H1 (cell line): ENCODE measurements around the gene VASN. TPM values are rescaled to one million over a fixed set of nuclear protein-coding genes. Genes with fewer than 3 reads are reported as not detected.

ENCODE experiments used
- CTCF ChIA-PET: fragments of 300-600 bp; sonication (Branson Sonifier 250); formaldehyde crosslinking; loops from one replicate; lab custom pipeline; 2021; ENCODE audit not compliant: partially characterized antibody; lab: Charles Lee
- POLR2A ChIA-PET: fragments of 300-600 bp; sonication (Branson Sonifier 250); formaldehyde crosslinking; loops from one replicate; lab custom pipeline; 2021; ENCODE audit warnings: inconsistent platforms; ENCODE audit not compliant: partially characterized antibody; lab: Charles Lee
- DNase-seq, 2 experiments: peaks; one replicate each; pipeline versions ENCODE4 v3.0.0 to v3.0.0-alpha.2; 2010 to 2022; ENCODE audit warnings: low spot score in 2 of 2, low read depth in 1 of 2, mixed read lengths in 1 of 2
- FAIRE-seq: peaks from 2 replicates; lab custom pipeline; 2011; peaks lifted over from hg19 to GRCh38; lab: Jason Lieb, UNC
- H2AFZ ChIP-seq: 2 replicates; pipeline ENCODE4 v1.8.1; 2012; ENCODE audit warnings: low read length, inconsistent platforms
- H2AK5ac ChIP-seq: 2 replicates; pipeline ENCODE4 v1.6.1; 2013; ENCODE audit warnings: low read depth, low read length
- H2BK120ac ChIP-seq: replicated peaks from 2 replicates; pipeline ENCODE3; 2013; ENCODE audit warnings: low read depth, low read length, inconsistent platforms
- H2BK12ac ChIP-seq: 2 replicates; pipeline ENCODE4 v1.6.1; 2013; ENCODE audit warnings: low read depth, low read length
- H2BK15ac ChIP-seq: 2 replicates; pipeline ENCODE4 v1.6.1; 2013; ENCODE audit warnings: low read length
- H2BK20ac ChIP-seq: 2 replicates; pipeline ENCODE4 v1.6.1; 2013; ENCODE audit warnings: low read length
- H2BK5ac ChIP-seq: 2 replicates; pipeline ENCODE4 v1.6.1; 2013; ENCODE audit warnings: low read depth, low read length
- H3K14ac ChIP-seq: 2 replicates; pipeline ENCODE4 v1.6.1; 2013; ENCODE audit warnings: inconsistent platforms; ENCODE audit not compliant: insufficient read length
- H3K18ac ChIP-seq: 2 replicates; pipeline ENCODE4 v1.6.1; 2013; ENCODE audit warnings: low read length; ENCODE audit errors: extremely low read depth
- H3K23ac ChIP-seq: 2 replicates; pipeline ENCODE4 v1.6.1; 2013; ENCODE audit warnings: inconsistent platforms; ENCODE audit not compliant: insufficient read length
- H3K23me2 ChIP-seq: 2 replicates; pipeline ENCODE4 v1.6.1; 2013; ENCODE audit warnings: low read depth, low read length
- H3K27ac ChIP-seq: 2 replicates; pipeline ENCODE4 v1.6.1; 2011; ENCODE audit warnings: low read depth, low read length, inconsistent platforms
- H3K27me3 ChIP-seq, 4 experiments: replicated peaks in 1 of 4; 1 replicate in 1 of 4; 2 replicates in 3 of 4; pipeline versions ENCODE4 v1.6.1 to v1.8.1; 2011 to 2013; ENCODE audit warnings: low read length in 3 of 4, mild to moderate bottlenecking in 3 of 4, inconsistent platforms in 2 of 4, mixed read lengths in 2 of 4, moderate library complexity in 1 of 4; ENCODE audit not compliant: control insufficient read depth in 3 of 4, insufficient read depth in 3 of 4; ENCODE audit errors: extremely low read depth in 1 of 4
- H3K36me3 ChIP-seq, 4 experiments: 2 replicates each; pipeline versions ENCODE4 v1.6.1 to v1.8.1; 2011 to 2013; ENCODE audit warnings: mild to moderate bottlenecking in 4 of 4, low read length in 3 of 4, moderate library complexity in 2 of 4, control low read depth in 1 of 4, inconsistent platforms in 1 of 4; ENCODE audit not compliant: insufficient read depth in 4 of 4, control insufficient read depth in 2 of 4
- H3K4ac ChIP-seq: replicated peaks from 2 replicates; pipeline ENCODE3; 2013; ENCODE audit warnings: low read length, low read depth, mixed read lengths, inconsistent platforms; ENCODE audit not compliant: insufficient read length
- H3K4me1 ChIP-seq, 4 experiments: replicated peaks in 1 of 4; 1 replicate in 1 of 4; 2 replicates in 3 of 4; pipeline versions ENCODE4 v1.6.1 to v1.8.1; 2011 to 2013; ENCODE audit warnings: low read length in 3 of 4, inconsistent platforms in 2 of 4, mixed read lengths in 1 of 4; ENCODE audit not compliant: insufficient read depth in 4 of 4, control insufficient read depth in 3 of 4
- H3K4me2 ChIP-seq, 2 experiments: 2 replicates each; pipeline versions ENCODE4 v1.6.1 to v1.8.1; 2011 to 2013; ENCODE audit warnings: low read depth in 2 of 2, low read length in 2 of 2, control low read depth in 1 of 2, inconsistent platforms in 1 of 2, mild to moderate bottlenecking in 1 of 2; ENCODE audit not compliant: insufficient read depth in 1 of 2
- H3K4me3 ChIP-seq, 4 experiments: fragments of 200-600, 300-600 bp in 1 of 4; sonication (generic), shearing (Covaris generic), sonication (Bioruptor Twin) in 1 of 4; 2 replicates each; pipeline versions ENCODE4 v1.5.1 to v1.8.1; 2011 to 2016; ENCODE audit warnings: low read length in 4 of 4, low read depth in 3 of 4, control low read depth in 2 of 4, inconsistent platforms in 2 of 4, mild to moderate bottlenecking in 2 of 4, mixed read lengths in 1 of 4, moderate library complexity in 1 of 4; ENCODE audit not compliant: insufficient read depth in 2 of 4; ENCODE audit errors: extremely low read depth in 1 of 4
- H3K56ac ChIP-seq: replicated peaks from 2 replicates; pipeline ENCODE3; 2013; ENCODE audit warnings: low read depth, mild to moderate bottlenecking, mixed read lengths, low read length, inconsistent platforms; ENCODE audit not compliant: insufficient read length
- H3K79me1 ChIP-seq: 2 replicates; pipeline ENCODE4 v1.6.1; 2013; ENCODE audit warnings: low read depth, low read length, control low read depth
- H3K79me2 ChIP-seq, 2 experiments: 2 replicates each; pipeline versions ENCODE4 v1.6.1 to v1.8.1; 2012 to 2013; ENCODE audit warnings: low read length in 2 of 2, mild to moderate bottlenecking in 2 of 2, inconsistent platforms in 1 of 2; ENCODE audit not compliant: insufficient read depth in 2 of 2, control insufficient read depth in 1 of 2
- H3K9ac ChIP-seq, 4 experiments: replicated peaks in 1 of 4; 1 replicate in 1 of 4; 2 replicates in 3 of 4; pipeline versions ENCODE4 v1.6.1 to v1.8.1; 2011 to 2013; ENCODE audit warnings: low read depth in 3 of 4, low read length in 3 of 4, control low read depth in 2 of 4, mild to moderate bottlenecking in 2 of 4, moderate library complexity in 2 of 4, inconsistent platforms in 1 of 4; ENCODE audit errors: extremely low read depth in 1 of 4
- H3K9me3 ChIP-seq, 2 experiments: 2 replicates each; pipeline versions ENCODE4 v1.6.1 to v1.8.1; 2012 to 2013; ENCODE audit warnings: mild to moderate bottlenecking in 2 of 2, moderate library complexity in 2 of 2, control low read depth in 1 of 2, inconsistent platforms in 1 of 2, low read depth in 1 of 2, low read length in 1 of 2, mixed read lengths in 1 of 2; ENCODE audit not compliant: insufficient read depth in 2 of 2
- H4K20me1 ChIP-seq, 2 experiments: replicated peaks in 1 of 2; 2 replicates each; pipeline versions ENCODE3 to v1.8.1; 2011 to 2013; ENCODE audit warnings: inconsistent platforms in 2 of 2, low read length in 2 of 2, mild to moderate bottlenecking in 1 of 2; ENCODE audit not compliant: insufficient read depth in 2 of 2, control insufficient read depth in 1 of 2
- H4K5ac ChIP-seq: 2 replicates; pipeline ENCODE4 v1.6.1; 2013; ENCODE audit warnings: low read length, low read depth, mixed read lengths, inconsistent platforms; ENCODE audit not compliant: insufficient read length
- H4K8ac ChIP-seq: 2 replicates; pipeline ENCODE4 v1.8.0; 2013; ENCODE audit warnings: mild to moderate bottlenecking, moderate library complexity, low read length, inconsistent platforms; ENCODE audit not compliant: insufficient read depth; ENCODE audit errors: extremely low read depth
- H4K91ac ChIP-seq: replicated peaks from 2 replicates; pipeline ENCODE3; 2013; ENCODE audit warnings: low read length, mixed read lengths, inconsistent platforms; ENCODE audit not compliant: insufficient read length
- CBX5 ChIP-seq: fragments of 300-800, 300-1000 bp; sonication (generic); IDR thresholded peaks from 2 replicates; pipeline ENCODE4 v1.7.1; 2016; ENCODE audit warnings: antibody characterized with exemption, low read length, low read depth
- EGR1 ChIP-seq: IDR thresholded peaks from 2 replicates; pipeline ENCODE4 v1.6.1; 2011; ENCODE audit warnings: low read depth, low read length, borderline replicate concordance
- EZH2 ChIP-seq: fragments of 200-600 bp; sonication (generic); IDR thresholded peaks from 2 replicates; pipeline ENCODE4 v1.7.1; 2012; ENCODE audit warnings: low read depth, mild to moderate bottlenecking, moderate library complexity, low read length, inconsistent platforms; ENCODE audit not compliant: severe bottlenecking
- FOSL1 ChIP-seq: IDR thresholded peaks from 2 replicates; pipeline ENCODE4 v1.6.1; 2011; ENCODE audit warnings: mild to moderate bottlenecking, low read depth, low read length, moderate library complexity; ENCODE audit not compliant: insufficient read depth
- HDAC6 ChIP-seq: IDR thresholded peaks from one replicate; pipeline ENCODE4 v1.7.1; 2012; ENCODE audit warnings: low read depth, mild to moderate bottlenecking, inconsistent platforms, low read length, moderate library complexity
- NRF1 ChIP-seq: IDR thresholded peaks from 2 replicates; pipeline ENCODE4 v1.6.1; 2011; ENCODE audit warnings: mild to moderate bottlenecking, low read depth, low read length, improper control_type of control experiment
- POLR2AphosphoS5 ChIP-seq: IDR thresholded peaks from 2 replicates; pipeline ENCODE4 v1.6.1; 2011; ENCODE audit warnings: low read depth, low read length
- SIRT6 ChIP-seq: IDR thresholded peaks from one replicate; pipeline ENCODE4 v1.7.1; 2012; ENCODE audit warnings: low read length, inconsistent platforms
- TCF12 ChIP-seq: IDR thresholded peaks from 2 replicates; pipeline ENCODE4 v1.6.1; 2011; ENCODE audit warnings: low read depth, mild to moderate bottlenecking, low read length
- ZNF274 ChIP-seq: IDR thresholded peaks from 2 replicates; pipeline ENCODE4 v1.7.0; 2012; ENCODE audit warnings: low read length, borderline replicate concordance; ENCODE audit errors: extremely low read depth
- WGBS, 2 experiments: shearing (Covaris generic) in 1 of 2; methylation state at CpG; one replicate each; pipeline versions ENCODE4 v1.1.6 to v1.1.7; 2013 to 2015; ENCODE audit warnings: low lambda C conversion rate in 2 of 2, mixed read lengths in 2 of 2, inconsistent platforms in 1 of 2, low coverage in 1 of 2, missing lambda C conversion rate in 1 of 2; ENCODE audit not compliant: insufficient replicate concordance in 2 of 2, insufficient coverage in 1 of 2, insufficient read length in 1 of 2; ENCODE audit errors: extremely low coverage in 1 of 2, missing lambda C conversion rate in 1 of 2; 5-methylcytosine and 5-hydroxymethylcytosine counted together
- polyA plus RNA-seq, 7 experiments: library from polyadenylated mRNA; depleted of rRNA in 3 of 7; stranded (reverse) in 5 of 7; unstranded in 2 of 7; fragments of >200 nt in 5 of 7; fragments of 200-250 nt in 2 of 7; gene quantifications; 1 replicate in 5 of 7; 2 replicates in 1 of 7; 4 replicates in 1 of 7; pipeline versions ENCODE4 v1.2.1 to v1.2.3, GENCODE V29; 2011 to 2013; ENCODE audit warnings: missing spikeins in 2 of 7, mixed read lengths in 2 of 7
- total RNA-seq: library from RNA; stranded (reverse); fragmentation: NEBNext Ultra II Directional; extraction: Animal tissue kit (Norgen Biotek cat#: 25700); gene quantifications from 2 replicates; pipeline ENCODE4 v1.2.1, GENCODE V29; 2021
- TF ChIP-seq, protein P1 (sequence below): IDR thresholded peaks from 2 replicates; pipeline ENCODE4 v1.6.1; 2012; ENCODE audit warnings: low read length, inconsistent platforms

Gene VASN
- total and polyA plus RNA-seq, 2 of the 8 experiments (the other 6 are each of a cell fraction or from before 2014, with no cell fraction given): 9.6 to 11.3 TPM

DNA sequence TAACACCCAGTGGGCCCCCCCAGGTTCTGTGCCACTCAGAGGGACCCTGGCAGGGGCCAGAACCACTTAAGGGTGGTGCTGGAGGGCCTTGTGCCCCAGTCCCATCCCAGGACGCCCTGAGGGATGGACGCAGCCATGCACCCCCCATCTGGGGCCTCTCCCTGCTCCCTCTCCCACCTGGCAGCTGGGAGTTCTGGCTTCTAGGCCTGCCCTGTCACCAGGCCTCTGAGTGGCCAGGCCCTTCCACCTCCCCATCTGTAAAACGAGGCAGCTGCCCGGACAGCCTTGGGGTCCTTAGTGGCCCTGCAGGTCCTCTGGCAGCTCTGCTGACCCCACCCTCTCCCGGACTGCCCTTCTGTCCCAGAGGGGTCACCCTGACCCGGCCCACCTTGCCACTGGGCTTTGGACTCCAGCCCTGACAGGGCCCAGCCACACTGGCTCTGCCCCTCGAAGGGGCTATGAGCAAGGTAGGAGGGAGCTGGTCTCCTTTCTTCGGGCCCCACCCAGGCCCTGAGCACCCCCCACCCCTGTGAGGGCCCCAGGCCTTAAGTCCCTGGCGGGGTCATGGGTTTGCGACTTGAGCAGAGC lies 32.8 kb upstream of the VASN start:
- H3K23ac ChIP-seq: no peak overlapping the region
- no peaks in the 10 kb centered on the region for H3K23me2 ChIP-seq
- H3K14ac ChIP-seq: no peak overlapping the region
- H3K4me1 ChIP-seq: no peaks in the 10 kb centered on the region; a peak in 2 of 7 replicates
- no peak overlapping the region for H3K18ac ChIP-seq
- H3K9me3 ChIP-seq: no peaks in the 10 kb centered on the region
- no peak overlapping the region for H3K4ac ChIP-seq
- no peak for FAIRE-seq
- H3K4me3 ChIP-seq: no peak overlapping the region
- CTCF ChIA-PET: interaction anchor here (0.6 to 17.1 kb wide), 21 partner anchors 10 to 181 kb away, joined by 3 to 211 read pairs (median 4); partner anchors contain the start of gene PAM16
- no peak overlapping the region for H4K5ac ChIP-seq
- peaks cover 22 to 24% of the 10 kb centered on the region in 2 experiments for H4K20me1 ChIP-seq
- no peak overlapping the region for H3K56ac ChIP-seq
- H2AK5ac ChIP-seq: no peak overlapping the region
- 87% methylated on average over 9 of the region's 10 CpGs; no CpG with 5 or more reads in 1 of the 2 experiments for WGBS, 2 experiments
- H3K27me3 ChIP-seq: no peaks in the 10 kb centered on the region
- no peak overlapping the region; the same call in 1 of the 2 replicates for H3K27ac ChIP-seq
- no peak overlapping the region for H3K4me2 ChIP-seq
- H3K36me3 ChIP-seq: peaks cover 0 to 15% (median 9%) of the 10 kb centered on the region in 4 experiments; a peak in 4 of 8 replicates
- H2BK12ac ChIP-seq: no peak overlapping the region
- peaks cover under 1% of the 10 kb centered on the region for H3K79me1 ChIP-seq
- no peak overlapping the region; the same call in 1 of the 2 replicates for H4K8ac ChIP-seq
- no peak overlapping the region for H4K91ac ChIP-seq
- no peak overlapping the region for H2BK5ac ChIP-seq
- H2BK20ac ChIP-seq: no peak overlapping the region
- H2BK120ac ChIP-seq: no peak overlapping the region
- H2BK15ac ChIP-seq: no peak overlapping the region
- H2AFZ ChIP-seq: no peak overlapping the region
- DNase-seq: no peak
- H3K79me2 ChIP-seq: peaks cover 0 to 11% of the 10 kb centered on the region in 2 experiments; a peak in 3 of 4 replicates
- H3K9ac ChIP-seq: no peak overlapping the region
- POLR2A ChIA-PET: interaction anchor here (0.7 to 16.2 kb wide), 16 partner anchors 9 to 73 kb away, joined by 3 to 154 read pairs (median 4); partner anchors contain the start of genes GLIS2, PAM16 and TFAP4
- TF ChIP-seq CBX5 (no peak), SIRT6 (no peak), EZH2 (no peak), TCF12 (no peak), NRF1 (no peak), POLR2AphosphoS5 (no peak; the same call in 1 of the 2 replicates), HDAC6 (no peak), EGR1 (no peak), ZNF274 (no peak), FOSL1 (no peak)
- TF ChIP-seq, protein P1, sequence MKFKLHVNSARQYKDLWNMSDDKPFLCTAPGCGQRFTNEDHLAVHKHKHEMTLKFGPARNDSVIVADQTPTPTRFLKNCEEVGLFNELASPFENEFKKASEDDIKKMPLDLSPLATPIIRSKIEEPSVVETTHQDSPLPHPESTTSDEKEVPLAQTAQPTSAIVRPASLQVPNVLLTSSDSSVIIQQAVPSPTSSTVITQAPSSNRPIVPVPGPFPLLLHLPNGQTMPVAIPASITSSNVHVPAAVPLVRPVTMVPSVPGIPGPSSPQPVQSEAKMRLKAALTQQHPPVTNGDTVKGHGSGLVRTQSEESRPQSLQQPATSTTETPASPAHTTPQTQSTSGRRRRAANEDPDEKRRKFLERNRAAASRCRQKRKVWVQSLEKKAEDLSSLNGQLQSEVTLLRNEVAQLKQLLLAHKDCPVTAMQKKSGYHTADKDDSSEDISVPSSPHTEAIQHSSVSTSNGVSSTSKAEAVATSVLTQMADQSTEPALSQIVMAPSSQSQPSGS: no peak
